Tibial nerve (tissue), 4 donors: ENCODE measurements around the gene COL2A1.

Experiments used
- EP300 ChIP-seq, 2 donors: sonication (generic); formaldehyde crosslinking; IDR thresholded peaks; one replicate each; pipeline ENCODE4 v1.6.1; 2017; ENCODE audit warnings: antibody characterized with exemption in 2 of 2, mild to moderate bottlenecking in 1 of 2
- POLR2A ChIP-seq, 2 donors: fragments of 450-650 bp; IDR thresholded peaks; one replicate each; pipeline ENCODE4 v1.6.1; 2017; ENCODE audit warnings: antibody characterized with exemption in 2 of 2, mild to moderate bottlenecking in 2 of 2, moderate library complexity in 2 of 2
- TF ChIP-seq, protein P1 (sequence below), 5 experiments: fragments of 200-600 bp in 3 of 5; fragments of 450-650 bp in 2 of 5; sonication (generic) in 3 of 5; IDR thresholded peaks; one replicate each; pipeline ENCODE4 v1.5.1; 2016 to 2019; ENCODE audit warnings: antibody characterized with exemption in 5 of 5, mild to moderate bottlenecking in 3 of 5, moderate library complexity in 2 of 5

DNA sequence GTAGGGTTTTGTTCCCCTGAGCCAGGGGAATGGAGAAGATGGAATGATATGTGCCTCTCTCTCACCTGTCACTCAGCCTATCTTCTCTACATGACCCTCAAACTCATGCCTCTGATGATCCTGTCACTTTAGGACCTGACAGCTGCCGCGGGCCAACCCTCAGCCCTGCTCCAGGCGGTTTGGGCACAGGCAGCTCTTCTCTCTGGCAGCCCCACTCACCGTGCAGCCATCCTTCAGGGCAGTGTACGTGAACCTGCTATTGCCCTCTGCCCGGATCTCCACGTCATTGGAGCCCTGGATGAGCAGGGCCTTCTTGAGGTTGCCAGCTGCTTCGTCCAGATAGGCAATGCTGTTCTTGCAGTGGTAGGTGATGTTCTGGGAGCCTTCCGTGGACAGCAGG, 30.4 kb downstream of the COL2A1 start:
- TF ChIP-seq, protein P1, sequence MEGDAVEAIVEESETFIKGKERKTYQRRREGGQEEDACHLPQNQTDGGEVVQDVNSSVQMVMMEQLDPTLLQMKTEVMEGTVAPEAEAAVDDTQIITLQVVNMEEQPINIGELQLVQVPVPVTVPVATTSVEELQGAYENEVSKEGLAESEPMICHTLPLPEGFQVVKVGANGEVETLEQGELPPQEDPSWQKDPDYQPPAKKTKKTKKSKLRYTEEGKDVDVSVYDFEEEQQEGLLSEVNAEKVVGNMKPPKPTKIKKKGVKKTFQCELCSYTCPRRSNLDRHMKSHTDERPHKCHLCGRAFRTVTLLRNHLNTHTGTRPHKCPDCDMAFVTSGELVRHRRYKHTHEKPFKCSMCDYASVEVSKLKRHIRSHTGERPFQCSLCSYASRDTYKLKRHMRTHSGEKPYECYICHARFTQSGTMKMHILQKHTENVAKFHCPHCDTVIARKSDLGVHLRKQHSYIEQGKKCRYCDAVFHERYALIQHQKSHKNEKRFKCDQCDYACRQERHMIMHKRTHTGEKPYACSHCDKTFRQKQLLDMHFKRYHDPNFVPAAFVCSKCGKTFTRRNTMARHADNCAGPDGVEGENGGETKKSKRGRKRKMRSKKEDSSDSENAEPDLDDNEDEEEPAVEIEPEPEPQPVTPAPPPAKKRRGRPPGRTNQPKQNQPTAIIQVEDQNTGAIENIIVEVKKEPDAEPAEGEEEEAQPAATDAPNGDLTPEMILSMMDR (IDR thresholded peaks at IDR 0.05) = no peak
- TF ChIP-seq POLR2A (IDR thresholded peaks at IDR 0.05) (no peak), EP300 (IDR thresholded peaks at IDR 0.05) (no peak)
